Cardiac fibroblast (primary cell): ENCODE measurements around the gene SORCS3.

Experiments
- DNase-seq, 2 donors: peaks; one replicate each; pipeline versions ENCODE4 v3.0.0 to v3.0.0-alpha.2; 2010; ENCODE audit warnings: low read depth in 2 of 2
- H3K4me3 ChIP-seq, 2 donors: replicated peaks in 1 of 2; 1 replicate in 1 of 2; 2 replicates in 1 of 2; pipeline ENCODE4 v1.5.1; 2011; ENCODE audit warnings: low read depth in 2 of 2, low read length in 2 of 2, mild to moderate bottlenecking in 2 of 2, moderate library complexity in 1 of 2
- TF ChIP-seq, protein P1 (sequence below): IDR thresholded peaks from one replicate; pipeline ENCODE4 v1.5.1; 2011; ENCODE audit warnings: low read depth, mild to moderate bottlenecking, low read length, inconsistent platforms

SORCS3 gene

DNA sequence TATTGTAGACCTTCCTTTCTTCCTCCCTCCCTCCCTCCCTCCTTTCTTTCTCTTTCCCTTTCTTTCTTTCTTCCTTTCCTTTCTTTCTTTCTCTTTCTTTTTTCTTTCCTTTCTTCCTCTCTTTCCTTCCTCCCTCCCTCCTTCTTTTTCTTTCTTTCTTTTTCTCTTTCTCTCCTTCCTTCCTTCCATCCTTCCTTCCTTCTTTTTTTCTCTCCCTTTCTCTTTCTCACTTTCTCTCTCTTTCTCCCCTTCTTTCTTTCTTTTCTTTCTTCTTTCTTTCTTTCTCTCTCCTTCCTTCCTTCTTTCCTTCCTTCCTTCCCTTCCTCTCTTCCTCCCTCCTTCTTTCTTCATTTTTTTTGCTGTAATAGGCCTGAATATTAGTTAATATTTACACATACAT, 638.0 kb downstream of the SORCS3 start:
- TF ChIP-seq, protein P1, sequence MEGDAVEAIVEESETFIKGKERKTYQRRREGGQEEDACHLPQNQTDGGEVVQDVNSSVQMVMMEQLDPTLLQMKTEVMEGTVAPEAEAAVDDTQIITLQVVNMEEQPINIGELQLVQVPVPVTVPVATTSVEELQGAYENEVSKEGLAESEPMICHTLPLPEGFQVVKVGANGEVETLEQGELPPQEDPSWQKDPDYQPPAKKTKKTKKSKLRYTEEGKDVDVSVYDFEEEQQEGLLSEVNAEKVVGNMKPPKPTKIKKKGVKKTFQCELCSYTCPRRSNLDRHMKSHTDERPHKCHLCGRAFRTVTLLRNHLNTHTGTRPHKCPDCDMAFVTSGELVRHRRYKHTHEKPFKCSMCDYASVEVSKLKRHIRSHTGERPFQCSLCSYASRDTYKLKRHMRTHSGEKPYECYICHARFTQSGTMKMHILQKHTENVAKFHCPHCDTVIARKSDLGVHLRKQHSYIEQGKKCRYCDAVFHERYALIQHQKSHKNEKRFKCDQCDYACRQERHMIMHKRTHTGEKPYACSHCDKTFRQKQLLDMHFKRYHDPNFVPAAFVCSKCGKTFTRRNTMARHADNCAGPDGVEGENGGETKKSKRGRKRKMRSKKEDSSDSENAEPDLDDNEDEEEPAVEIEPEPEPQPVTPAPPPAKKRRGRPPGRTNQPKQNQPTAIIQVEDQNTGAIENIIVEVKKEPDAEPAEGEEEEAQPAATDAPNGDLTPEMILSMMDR, result no peak
- H3K4me3 ChIP-seq, result no peak overlapping the region
- DNase-seq, result no peak

DNA sequence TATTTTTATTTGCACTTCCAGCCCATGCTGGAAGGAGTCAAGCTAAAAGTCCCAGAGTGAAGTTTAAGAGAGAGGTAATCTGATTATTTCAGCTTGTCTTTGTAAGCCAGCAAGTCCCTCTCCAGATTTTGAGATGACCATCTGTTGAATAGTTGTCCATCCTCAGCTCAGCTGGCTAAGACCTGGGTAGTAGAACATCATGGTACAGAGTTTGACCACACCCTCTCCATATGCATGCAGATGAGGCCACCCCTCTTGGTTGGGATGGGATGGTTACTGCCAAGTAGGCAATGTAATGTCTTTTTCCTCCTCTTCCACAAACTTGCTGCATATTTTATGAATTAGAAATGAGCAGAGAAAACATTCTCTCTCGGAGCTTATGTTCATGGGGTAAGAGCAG, 639.8 kb downstream of the SORCS3 start:
- TF ChIP-seq, protein P1, result no peak
- no peak overlapping the region for H3K4me3 ChIP-seq
- no peak for DNase-seq

DNA sequence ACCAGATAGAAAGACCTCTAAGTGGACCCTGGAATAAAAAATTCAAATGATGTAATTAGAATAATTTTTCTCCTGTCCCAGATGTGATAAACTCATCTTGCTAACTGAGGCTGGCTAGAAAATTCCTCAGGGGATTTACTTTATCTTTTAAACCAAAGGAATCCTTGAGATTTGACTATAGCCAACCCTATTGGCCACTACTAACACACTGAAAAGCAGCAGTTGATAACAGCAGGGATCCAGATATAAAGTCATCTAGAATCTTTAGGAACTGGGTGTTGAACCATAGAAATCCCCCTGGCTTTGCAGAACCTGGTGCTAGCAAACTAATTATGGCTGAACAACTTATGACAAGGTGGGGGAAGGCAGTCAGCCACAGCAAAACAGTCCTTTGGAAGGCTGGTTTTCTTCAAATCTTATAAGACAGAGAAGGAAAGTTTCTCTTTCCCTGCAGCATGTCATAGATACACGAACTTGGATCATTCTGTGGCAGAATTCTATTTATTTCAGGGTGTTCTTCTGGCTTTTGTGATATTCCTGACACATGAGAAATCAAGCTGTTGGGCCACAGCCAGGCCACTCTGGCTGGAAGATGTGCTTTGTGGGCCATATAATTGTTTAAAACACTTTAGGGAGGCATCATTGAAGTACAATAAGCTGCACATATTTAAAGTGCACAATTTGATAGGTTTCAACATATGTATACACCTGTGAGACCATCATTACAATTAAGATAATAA, 643.6 kb downstream of the SORCS3 start:
- TF ChIP-seq, protein P1, result no peak
- no peak overlapping the region for H3K4me3 ChIP-seq
- DNase-seq, result no peak

DNA sequence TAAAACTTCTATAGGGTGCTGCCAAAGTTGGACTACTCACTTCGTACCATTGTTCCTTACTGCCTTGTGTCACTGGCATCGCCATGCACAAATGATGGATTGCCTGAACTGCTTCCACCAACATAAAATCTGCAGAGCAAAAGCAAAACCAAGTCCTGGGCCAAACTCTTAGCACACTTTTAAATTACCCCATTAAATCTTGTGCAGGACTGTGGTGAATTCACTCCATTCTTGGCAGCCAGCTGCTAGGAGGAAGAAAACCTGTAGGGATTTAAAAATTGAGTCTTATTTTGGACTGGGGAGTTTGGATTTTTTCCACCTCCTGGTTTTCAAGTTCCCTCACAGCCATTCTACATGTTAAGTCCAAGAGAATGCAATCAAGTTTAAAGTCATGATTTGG, 646.9 kb downstream of the SORCS3 start:
- DNase-seq, result no peak

DNA sequence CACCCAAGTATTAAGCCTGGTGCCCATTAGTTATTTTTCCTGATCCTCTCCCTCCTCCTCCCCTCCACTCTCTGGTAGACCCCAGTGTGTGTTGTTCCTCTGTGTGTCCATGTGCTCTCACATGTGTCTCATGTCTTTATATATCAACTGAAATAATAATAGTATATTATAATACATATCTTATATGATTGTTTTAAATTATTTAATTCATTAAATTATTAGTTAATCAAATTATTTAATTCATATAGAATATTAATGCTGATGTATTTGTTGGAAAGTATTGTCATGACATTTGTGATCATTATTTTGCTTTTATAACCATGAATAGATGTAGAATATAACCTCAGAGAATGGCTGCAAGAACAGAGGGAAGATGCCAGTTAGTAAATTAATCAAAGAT, 647.5 kb downstream of the SORCS3 start:
- TF ChIP-seq, protein P1, result no peak
- DNase-seq, result no peak
- no peak overlapping the region for H3K4me3 ChIP-seq

More for the DNA sequence above, 646.9 kb downstream of the SORCS3 start:
- no peak overlapping the region for H3K4me3 ChIP-seq
- TF ChIP-seq, protein P1, result no peak

DNA sequence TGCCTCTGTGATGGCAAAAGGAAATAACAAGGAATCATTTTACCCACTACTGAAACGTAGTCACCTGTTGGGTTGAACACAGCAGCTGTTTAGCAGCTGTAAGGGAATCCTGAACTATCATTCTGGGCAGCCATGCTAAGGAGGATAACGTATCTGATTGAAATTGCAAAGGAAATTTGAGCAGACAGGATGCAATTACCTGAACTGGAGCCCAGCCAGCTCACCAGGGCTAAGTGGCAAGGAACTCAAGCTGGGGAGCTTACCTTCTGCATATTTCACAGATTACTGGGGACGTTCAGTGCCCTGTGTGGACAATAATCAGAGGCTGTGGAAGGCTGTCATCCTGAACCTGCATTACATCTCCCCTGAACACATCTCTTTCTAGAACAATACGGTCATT, 650.5 kb downstream of the SORCS3 start:
- no peak overlapping the region for H3K4me3 ChIP-seq
- TF ChIP-seq, protein P1, result no peak
- no peak for DNase-seq

DNA sequence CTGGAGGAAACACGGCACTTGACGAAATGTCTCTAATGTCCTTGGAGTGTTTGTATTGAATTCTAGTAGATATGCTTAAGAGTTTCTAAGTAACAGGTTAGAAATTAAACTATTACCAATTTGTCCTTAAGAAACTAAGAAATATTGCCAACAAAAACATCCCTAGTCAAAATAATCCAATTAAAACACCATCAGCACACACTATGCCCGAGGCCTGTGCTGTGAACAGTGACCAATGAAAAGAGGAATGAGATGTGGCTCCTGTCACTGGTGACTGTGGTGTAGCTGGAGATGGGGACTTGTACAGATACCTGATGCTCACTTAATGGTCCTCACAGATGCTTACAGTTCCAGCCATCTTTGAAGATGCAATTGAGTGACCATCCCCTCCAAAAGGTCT, 651.1 kb downstream of the SORCS3 start:
- no peak for DNase-seq
- H3K4me3 ChIP-seq, result no peak overlapping the region

More for the DNA sequence above, 651.1 kb downstream of the SORCS3 start:
- TF ChIP-seq, protein P1, result no peak
